HG02870 (cell line): ENCODE measurements around the gene RGS3.

ENCODE experiments used
- ATAC-seq: cut with Tn5 transposase; IDR thresholded peaks from one replicate; pipeline ENCODE4 v1.9.1; 2021; ENCODE audit warnings: mild to moderate bottlenecking, moderate library complexity; ENCODE audit not compliant: unreplicated experiment

The RGS3 gene

GRCh38 chr9:113528088-113528487 lies 64.6 kb downstream of the RGS3 start:
- no peak for ATAC-seq

- ATAC-seq, result no peak
These were observed 65.3 kb downstream of the RGS3 start for GRCh38 chr9:113528811-113529210.

- no peak for ATAC-seq
These were observed 65.9 kb downstream of the RGS3 start for GRCh38 chr9:113529336-113530009.

GRCh38 chr9:113530022-113530635 lies 66.6 kb downstream of the RGS3 start:
- no peak for ATAC-seq

GRCh38 chr9:113530942-113531341 lies 67.4 kb downstream of the RGS3 start:
- no peak for ATAC-seq

GRCh38 chr9:113531919-113532808 lies 68.6 kb downstream of the RGS3 start:
- no peak for ATAC-seq

GRCh38 chr9:113532809-113533190 lies 69.3 kb downstream of the RGS3 start:
- ATAC-seq, result no peak

GRCh38 chr9:113533335-113534225 lies 70.1 kb downstream of the RGS3 start:
- ATAC-seq, result no peak

GRCh38 chr9:113535756-113536155 lies 72.2 kb downstream of the RGS3 start:
- no peak for ATAC-seq

GRCh38 chr9:113536166-113536482 lies 72.6 kb downstream of the RGS3 start:
- no peak for ATAC-seq

GRCh38 chr9:113536483-113537228 lies 73.1 kb downstream of the RGS3 start:
- no peak for ATAC-seq

GRCh38 chr9:113537229-113537810 lies 73.8 kb downstream of the RGS3 start:
- no peak for ATAC-seq

GRCh38 chr9:113538131-113538530 lies 74.6 kb downstream of the RGS3 start:
- no peak for ATAC-seq

- no peak for ATAC-seq
These were observed 75.3 kb downstream of the RGS3 start for GRCh38 chr9:113538701-113539430.

GRCh38 chr9:113540466-113540865 lies 76.9 kb downstream of the RGS3 start:
- ATAC-seq, result no peak

- no peak for ATAC-seq
These were observed 77.7 kb downstream of the RGS3 start for GRCh38 chr9:113541019-113541900.

GRCh38 chr9:113542006-113542405 lies 78.5 kb downstream of the RGS3 start:
- no peak for ATAC-seq

GRCh38 chr9:113542741-113543140 lies 79.2 kb downstream of the RGS3 start:
- no peak for ATAC-seq
